ENCODE measurements around the gene U2AF1L4. TPM values are rescaled to one million over a fixed set of nuclear protein-coding genes. Genes with fewer than 3 reads are reported as not detected.
A peak's percentile ranks its signal among the peaks of the same experiment; 100 is the strongest.
"Not testable (repeated sequence)": the region's sequence is repeated elsewhere in the genome, so short reads cannot be mapped to it uniquely, and the experiment has no call there.

U2AF1L4 gene
- total RNA-seq, 1 experiment from 2014 or later = 37.5 TPM

DNA sequence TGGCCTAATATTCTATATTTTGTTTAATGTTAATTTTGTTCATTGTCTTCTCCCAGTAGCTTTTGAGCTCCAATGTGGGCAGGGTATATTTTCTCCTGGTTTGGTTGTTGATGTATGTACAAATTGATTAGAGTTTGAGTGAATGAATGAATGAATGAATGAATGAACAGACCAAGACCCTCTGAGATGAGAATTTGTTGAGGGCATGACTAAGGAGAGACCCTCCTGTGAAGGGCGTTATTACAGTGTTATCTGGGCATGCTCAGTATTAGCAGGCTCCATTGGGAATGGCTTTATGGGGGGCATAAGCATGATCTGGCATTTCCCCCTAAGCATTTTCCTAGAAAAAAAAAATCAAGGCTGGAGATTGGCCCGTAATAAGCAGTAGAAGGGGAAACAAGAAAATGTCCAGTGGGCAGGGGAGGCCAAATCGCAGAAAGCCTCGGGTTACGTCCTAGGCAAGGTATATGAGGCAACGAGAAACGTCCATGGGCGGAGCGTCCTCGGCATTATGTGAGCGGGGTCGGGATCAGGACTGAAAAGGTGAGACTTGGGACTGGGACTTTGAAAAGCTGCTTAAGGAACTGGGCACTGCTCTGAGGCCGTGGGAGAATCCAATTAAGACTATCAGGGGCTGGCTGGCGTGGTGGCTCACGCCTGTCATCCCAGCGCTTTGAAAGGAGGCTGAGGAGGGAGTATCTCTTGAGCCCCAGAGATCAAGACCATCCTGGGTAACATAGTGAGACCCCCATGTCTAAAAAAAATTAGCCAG, 29.2 kb upstream of the U2AF1L4 start:
- no peaks in the 10 kb centered on the region for H3K9me3 Mint-ChIP-seq (ENCODE audit: unreplicated experiment)
- H3K36me3 Mint-ChIP-seq (ENCODE audit: insufficient read depth, unreplicated experiment) = peaks cover 6% of the 10 kb centered on the region
- CTCF ChIA-PET = no interaction called here
- H3K4me3 Mint-ChIP-seq (ENCODE audit: unreplicated experiment) = peak overlapping the region; percentile 79
- no TSS peak for BruUV-seq (replicated peaks)
- TF ChIP-seq, protein P1, sequence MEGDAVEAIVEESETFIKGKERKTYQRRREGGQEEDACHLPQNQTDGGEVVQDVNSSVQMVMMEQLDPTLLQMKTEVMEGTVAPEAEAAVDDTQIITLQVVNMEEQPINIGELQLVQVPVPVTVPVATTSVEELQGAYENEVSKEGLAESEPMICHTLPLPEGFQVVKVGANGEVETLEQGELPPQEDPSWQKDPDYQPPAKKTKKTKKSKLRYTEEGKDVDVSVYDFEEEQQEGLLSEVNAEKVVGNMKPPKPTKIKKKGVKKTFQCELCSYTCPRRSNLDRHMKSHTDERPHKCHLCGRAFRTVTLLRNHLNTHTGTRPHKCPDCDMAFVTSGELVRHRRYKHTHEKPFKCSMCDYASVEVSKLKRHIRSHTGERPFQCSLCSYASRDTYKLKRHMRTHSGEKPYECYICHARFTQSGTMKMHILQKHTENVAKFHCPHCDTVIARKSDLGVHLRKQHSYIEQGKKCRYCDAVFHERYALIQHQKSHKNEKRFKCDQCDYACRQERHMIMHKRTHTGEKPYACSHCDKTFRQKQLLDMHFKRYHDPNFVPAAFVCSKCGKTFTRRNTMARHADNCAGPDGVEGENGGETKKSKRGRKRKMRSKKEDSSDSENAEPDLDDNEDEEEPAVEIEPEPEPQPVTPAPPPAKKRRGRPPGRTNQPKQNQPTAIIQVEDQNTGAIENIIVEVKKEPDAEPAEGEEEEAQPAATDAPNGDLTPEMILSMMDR (IDR thresholded peaks at IDR 0.05; ENCODE audit: unreplicated experiment) = no peak
- no peak overlapping the region for H3K27ac Mint-ChIP-seq (ENCODE audit: low read depth, unreplicated experiment)
- POLR2A ChIA-PET = interaction anchor here (0.9 to 1.5 kb wide), 2 partner anchors 26 to 34 kb away, joined by 3 to 7 read pairs; partner anchors contain the start of gene LIN37
- intact Hi-C loops (cut with micrococcal nuclease) = loop anchor here (10.0 kb wide), 1 partner anchor 160 kb away; the partner anchor contains the start of gene LRFN3
- no peak for DNase-seq (ENCODE audit: unreplicated experiment)
- peaks cover 17% of the 10 kb centered on the region for H3K4me1 Mint-ChIP-seq (ENCODE audit: insufficient read depth, unreplicated experiment)
- H3K27me3 Mint-ChIP-seq (ENCODE audit: insufficient read depth, unreplicated experiment) = no peaks in the 10 kb centered on the region

DNA sequence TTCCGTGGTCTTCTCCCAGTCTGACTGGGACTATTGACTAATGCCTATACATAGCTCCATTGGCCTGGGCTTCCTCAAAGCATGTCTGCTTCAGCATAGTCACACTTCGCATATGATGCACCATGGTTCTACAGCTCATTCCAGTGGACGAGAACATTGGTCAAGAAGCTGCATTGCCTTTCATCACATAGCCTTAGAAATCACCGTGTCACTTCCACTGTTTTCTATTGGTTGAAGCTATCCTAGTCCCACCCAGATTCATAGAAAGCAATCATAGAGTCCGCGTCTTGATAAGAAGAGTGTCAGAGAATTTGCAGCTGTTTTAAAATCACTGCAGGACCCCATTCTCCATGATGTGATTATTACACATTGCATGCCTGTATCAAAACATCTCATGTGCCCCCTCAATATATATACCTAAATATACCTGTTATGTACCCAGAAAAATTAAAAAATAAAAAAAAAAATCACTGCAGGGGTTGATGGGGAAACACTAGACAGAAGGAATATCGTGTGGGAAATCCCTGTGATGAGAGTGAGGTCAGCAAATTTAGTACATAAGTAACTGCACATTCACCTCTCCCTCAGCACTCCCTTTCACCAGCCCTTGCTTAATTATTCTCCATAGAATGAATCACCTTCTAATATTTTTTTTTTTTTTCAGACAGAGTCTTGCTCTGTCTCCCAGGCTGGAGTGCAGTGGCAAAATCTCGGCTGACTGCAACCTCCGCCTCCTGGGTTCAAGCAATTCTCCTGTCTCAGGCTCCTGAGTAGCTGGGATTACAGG, 28.0 kb upstream of the U2AF1L4 start:
- Mint-ChIP-seq H3K27ac (ENCODE audit: low read depth, unreplicated experiment) (no peak overlapping the region), H3K9me3 (ENCODE audit: unreplicated experiment) (no peaks in the 10 kb centered on the region), H3K27me3 (ENCODE audit: insufficient read depth, unreplicated experiment) (no peaks in the 10 kb centered on the region), H3K36me3 (ENCODE audit: insufficient read depth, unreplicated experiment) (peaks cover 6% of the 10 kb centered on the region), H3K4me3 (ENCODE audit: unreplicated experiment) (no peak overlapping the region), H3K4me1 (ENCODE audit: insufficient read depth, unreplicated experiment) (peaks cover 17% of the 10 kb centered on the region)
- intact Hi-C loops (cut with micrococcal nuclease) = loop anchor here (10.0 kb wide), 1 partner anchor 162 kb away; the partner anchor contains the start of gene LRFN3
- TF ChIP-seq, protein P1 (IDR thresholded peaks at IDR 0.05; ENCODE audit: unreplicated experiment) = no peak
- BruUV-seq (replicated peaks) = no TSS peak
- peak; percentile 45 for DNase-seq (ENCODE audit: unreplicated experiment)
- CTCF ChIA-PET = interaction anchor here (0.6 kb wide), 1 partner anchor 107 kb away, joined by 3 read pairs; no protein-coding TSS in a partner anchor
- POLR2A ChIA-PET = interaction anchor here (0.8 kb wide), 1 partner anchor 25 kb away, joined by 3 read pairs; the partner anchor contains the start of gene LIN37

DNA sequence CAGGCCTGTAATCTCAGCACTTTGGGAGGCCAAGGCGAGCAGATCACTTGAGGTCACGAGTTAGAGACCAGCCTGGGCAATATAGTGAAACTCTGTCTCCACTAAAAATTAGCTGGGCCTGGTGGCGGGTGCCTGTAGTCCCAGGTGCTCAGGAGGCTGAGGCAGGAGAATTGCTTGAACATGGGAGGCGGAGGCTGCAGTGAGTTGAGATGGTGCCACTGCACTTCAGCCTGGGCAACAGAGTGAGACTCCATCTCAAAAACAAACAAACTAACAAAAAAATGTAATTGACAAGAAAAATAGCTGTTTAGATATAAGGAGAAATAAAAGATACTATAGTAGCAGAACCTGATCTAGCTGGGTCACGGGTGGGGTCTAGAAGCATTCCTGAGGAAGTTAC, 27.1 kb upstream of the U2AF1L4 start:
- DNase-seq (ENCODE audit: unreplicated experiment); H3K9me3 Mint-ChIP-seq (ENCODE audit: unreplicated experiment); BruUV-seq (replicated peaks); H3K27me3 Mint-ChIP-seq (ENCODE audit: insufficient read depth, unreplicated experiment); CTCF ChIA-PET; H3K4me3 Mint-ChIP-seq (ENCODE audit: unreplicated experiment); H3K27ac Mint-ChIP-seq (ENCODE audit: low read depth, unreplicated experiment): not testable (repeated sequence)
- peaks cover 13% of the 10 kb centered on the region for H3K36me3 Mint-ChIP-seq (ENCODE audit: insufficient read depth, unreplicated experiment)
- POLR2A ChIA-PET = interaction anchor here (0.8 kb wide), 1 partner anchor 24 kb away, joined by 3 read pairs; the partner anchor contains the start of gene LIN37
- intact Hi-C loops (cut with micrococcal nuclease) = loop anchor here (10.0 kb wide), 1 partner anchor 162 kb away; the partner anchor contains the start of gene LRFN3
- peaks cover 17% of the 10 kb centered on the region for H3K4me1 Mint-ChIP-seq (ENCODE audit: insufficient read depth, unreplicated experiment)

DNA sequence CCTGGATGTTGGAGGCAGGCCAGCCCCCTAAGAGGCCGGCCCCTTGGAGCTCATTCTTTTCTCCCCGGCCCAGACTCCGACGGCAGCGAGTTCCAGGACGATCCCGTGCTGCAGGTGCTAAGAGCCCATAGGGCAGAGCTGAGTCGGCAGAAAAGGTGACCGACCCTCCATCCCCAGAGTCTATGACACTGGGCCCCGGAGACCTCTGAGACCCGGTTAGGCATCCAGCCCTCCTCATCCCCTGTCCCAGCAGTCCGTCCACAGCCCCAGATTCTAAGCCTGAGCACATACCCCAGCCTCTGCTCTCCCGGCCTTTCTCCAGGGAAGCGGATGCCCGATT, 22.8 kb upstream of the U2AF1L4 start:
- TF ChIP-seq, protein P1 (IDR thresholded peaks at IDR 0.05; ENCODE audit: unreplicated experiment) = no peak
- ChIA-PET POLR2A (no interaction called here), CTCF (interaction anchor here (0.8 kb wide), 1 partner anchor 120 kb away, joined by 3 read pairs; the partner anchor contains the start of gene COX6B1)
- H3K36me3 Mint-ChIP-seq (ENCODE audit: insufficient read depth, unreplicated experiment) = peaks cover 24% of the 10 kb centered on the region
- no peaks in the 10 kb centered on the region for H3K27me3 Mint-ChIP-seq (ENCODE audit: insufficient read depth, unreplicated experiment)
- no TSS peak for BruUV-seq (replicated peaks)
- no peaks in the 10 kb centered on the region for H3K9me3 Mint-ChIP-seq (ENCODE audit: unreplicated experiment)
- H3K4me1 Mint-ChIP-seq (ENCODE audit: insufficient read depth, unreplicated experiment) = no peaks in the 10 kb centered on the region
- intact Hi-C loops (cut with micrococcal nuclease) = no loop called here
- H3K27ac Mint-ChIP-seq (ENCODE audit: low read depth, unreplicated experiment) = no peak overlapping the region
- DNase-seq (ENCODE audit: unreplicated experiment) = no peak
- H3K4me3 Mint-ChIP-seq (ENCODE audit: unreplicated experiment) = no peak overlapping the region

Data from MCF 10A (cell line).